Endothelial cell of umbilical vein (primary cell): ENCODE data around the gene PLPP2. TPM values are rescaled to one million over a fixed set of nuclear protein-coding genes. Genes with fewer than 3 reads are reported as not detected.

Experiments
- BruUV-seq: library from RNA; stranded (reverse); fragments of 400-500 nt; replicated peaks from 2 replicates; lab custom pipeline; 2021; lab: Mats Ljungman, UMichigan
- CTCF ChIA-PET: fragments of 300-600, 350-600 bp; sonication (Branson Sonifier 250); formaldehyde crosslinking; loops from one replicate; lab custom pipeline; 2021; ENCODE audit warnings: antibody characterized with exemption, inconsistent platforms; lab: Charles Lee
- POLR2A ChIA-PET: fragments of 300-600, 350-600 bp; sonication (Branson Sonifier 250); formaldehyde crosslinking; loops from one replicate; lab custom pipeline; 2021; ENCODE audit warnings: antibody characterized with exemption, inconsistent platforms; lab: Charles Lee
- DNase-seq: peaks from one replicate; pipeline ENCODE4 v3.0.0-alpha.2; 2011; ENCODE audit warnings: low read depth, low spot score
- FAIRE-seq: peaks from 2 replicates; lab custom pipeline; 2011; peaks lifted over from hg19 to GRCh38; lab: Jason Lieb, UNC
- H2AFZ ChIP-seq: 2 replicates; pipeline ENCODE4 v1.6.0; 2012; ENCODE audit warnings: low read depth, low read length, control low read depth, inconsistent platforms
- H3K27ac ChIP-seq: 2 replicates; pipeline ENCODE4 v1.5.1; 2011; ENCODE audit warnings: low read depth, mild to moderate bottlenecking, control low read depth, low read length, moderate library complexity; ENCODE audit not compliant: insufficient read depth
- H3K27me3 ChIP-seq, 2 experiments: 2 replicates each; pipeline versions ENCODE4 v1.6.0 to v1.6.1; 2011; ENCODE audit warnings: low read length in 2 of 2, mixed read lengths in 1 of 2; ENCODE audit not compliant: control insufficient read depth in 2 of 2, insufficient read depth in 2 of 2
- H3K36me3 ChIP-seq, 2 experiments: 2 replicates in 1 of 2; 3 replicates in 1 of 2; pipeline ENCODE4 v1.5.1; 2011; ENCODE audit warnings: low read length in 2 of 2, mild to moderate bottlenecking in 1 of 2, moderate library complexity in 1 of 2; ENCODE audit not compliant: control insufficient read depth in 2 of 2, insufficient read depth in 2 of 2; ENCODE audit errors: extremely low read depth in 1 of 2
- H3K4me1 ChIP-seq: 3 replicates; pipeline ENCODE4 v1.5.1; 2011; ENCODE audit warnings: mild to moderate bottlenecking, low read length; ENCODE audit not compliant: control insufficient read depth, insufficient read depth; ENCODE audit errors: extremely low read depth
- H3K4me2 ChIP-seq: 2 replicates; pipeline ENCODE4 v1.6.1; 2011; ENCODE audit warnings: low read length, control low read depth, mixed read lengths; ENCODE audit not compliant: insufficient read depth
- H3K4me3 ChIP-seq, 3 experiments: fragments of 200-600 bp in 1 of 3; sonication (generic), shearing (Covaris generic) in 1 of 3; replicated peaks in 1 of 3; 2 replicates each; pipeline ENCODE4 v1.5.1; 2011 to 2016; ENCODE audit warnings: control low read depth in 3 of 3, low read length in 3 of 3, mild to moderate bottlenecking in 2 of 3, inconsistent platforms in 1 of 3, low read depth in 1 of 3, moderate library complexity in 1 of 3; ENCODE audit not compliant: insufficient read depth in 1 of 3
- H3K79me2 ChIP-seq: 2 replicates; pipeline ENCODE4 v1.6.0; 2012; ENCODE audit warnings: low read length, inconsistent platforms; ENCODE audit not compliant: control insufficient read depth, insufficient read depth
- H3K9ac ChIP-seq: replicated peaks from 2 replicates; pipeline ENCODE3; 2011; ENCODE audit warnings: low read length, control low read depth; ENCODE audit not compliant: insufficient read depth; ENCODE audit errors: extremely low read depth
- H3K9me1 ChIP-seq: replicated peaks from 3 replicates; pipeline ENCODE4 v1.6.0; 2011; ENCODE audit warnings: mild to moderate bottlenecking, low read length; ENCODE audit not compliant: control insufficient read depth, insufficient read depth; ENCODE audit errors: extremely low read depth
- H3K9me3 ChIP-seq: replicated peaks from 2 replicates; pipeline ENCODE4 v1.5.1; 2012; ENCODE audit warnings: low read length, inconsistent platforms; ENCODE audit not compliant: control insufficient read depth, insufficient read depth
- H4K20me1 ChIP-seq: replicated peaks from 2 replicates; pipeline ENCODE3; 2011; ENCODE audit warnings: mild to moderate bottlenecking, low read length; ENCODE audit not compliant: control insufficient read depth, insufficient read depth; ENCODE audit errors: extremely low read depth
- CTCF ChIP-seq, 2 donors: IDR thresholded peaks; 1 replicate in 1 of 2; 2 replicates in 1 of 2; pipeline ENCODE4 v1.5.1; 2011; ENCODE audit warnings: low read length in 2 of 2, mild to moderate bottlenecking in 2 of 2, moderate library complexity in 2 of 2, control low read depth in 1 of 2, inconsistent platforms in 1 of 2, low read depth in 1 of 2; ENCODE audit not compliant: insufficient read depth in 1 of 2; ENCODE audit errors: extremely low read depth in 1 of 2
- EZH2 ChIP-seq: IDR thresholded peaks from 2 replicates; pipeline ENCODE4 v1.6.1; 2012; ENCODE audit warnings: borderline replicate concordance, low read depth, mild to moderate bottlenecking, moderate library complexity, low read length, inconsistent platforms; ENCODE audit not compliant: severe bottlenecking
- FOS ChIP-seq: IDR thresholded peaks from 2 replicates; pipeline ENCODE4 v1.6.1; 2011; ENCODE audit warnings: mild to moderate bottlenecking, low read length, moderate library complexity, borderline replicate concordance; ENCODE audit not compliant: insufficient read depth
- GATA2 ChIP-seq: IDR thresholded peaks from 2 replicates; pipeline ENCODE4 v1.7.0; 2011; ENCODE audit warnings: low read depth, mild to moderate bottlenecking, moderate library complexity, mixed read lengths, low read length; ENCODE audit not compliant: insufficient read length, insufficient read depth
- JUN ChIP-seq: IDR thresholded peaks from 2 replicates; pipeline ENCODE4 v1.6.1; 2011; ENCODE audit warnings: borderline replicate concordance, low read depth; ENCODE audit not compliant: insufficient read length, insufficient read depth
- MYC ChIP-seq: IDR thresholded peaks from one replicate; pipeline ENCODE4 v1.6.1; 2011; ENCODE audit warnings: mild to moderate bottlenecking, low read depth, low read length
- POLR2A ChIP-seq: IDR thresholded peaks from 2 replicates; pipeline ENCODE4 v1.6.1; 2012; ENCODE audit warnings: low read depth, mild to moderate bottlenecking, control low read depth, low read length
- POLR2AphosphoS5 ChIP-seq: IDR thresholded peaks from 2 replicates; pipeline ENCODE4 v1.6.1; 2012; ENCODE audit warnings: low read depth, mild to moderate bottlenecking, control low read depth, low read length, moderate library complexity; ENCODE audit not compliant: insufficient read depth
- dilution Hi-C: fragments of 300-500 bp; cut with MboI; formaldehyde crosslinking; loops from one replicate; pipeline ENCODE4 v1.15.0; 2019; ENCODE audit warnings: low sequenced_read_pairs; ENCODE audit not compliant: extremely low pct_ligation_motif_present
- intact Hi-C: fragments of 100-400 bp; cut with micrococcal nuclease; formaldehyde crosslinking; loops from one replicate; pipeline ENCODE4 v1.10.0; 2022
- polyA plus RNA-seq, 4 experiments: library from polyadenylated mRNA; depleted of rRNA in 3 of 4; stranded (reverse) in 3 of 4; unstranded in 1 of 4; fragments of >200 nt; gene quantifications; 2 replicates each; pipeline versions ENCODE4 v1.2.1 to v1.2.3, GENCODE V29; 2011 to 2012; ENCODE audit warnings: missing spikeins in 1 of 4
- total RNA-seq: library from RNA; stranded (reverse); gene quantifications from 2 replicates; pipeline ENCODE4 v1.2.3, GENCODE V29; 2021
- TF ChIP-seq, protein P1 (sequence below): IDR thresholded peaks from 2 replicates; pipeline ENCODE4 v1.6.1; 2011; ENCODE audit not compliant: insufficient read depth, insufficient read length

The PLPP2 gene
- total and polyA plus RNA-seq, 2 donors (not counting 3 experiments of a cell fraction or from before 2014, with no cell fraction given), result 27.9 to 34.3 TPM

- Histone ChIP-seq H3K4me2 (no peak overlapping the region), H3K79me2 (peaks cover 61% of the 10 kb centered on the region), H4K20me1 (no peaks in the 10 kb centered on the region), H3K4me3 (no peak overlapping the region), H3K9me3 (no peaks in the 10 kb centered on the region), H3K9me1 (no peaks in the 10 kb centered on the region), H3K9ac (no peak overlapping the region), H3K36me3 (peaks cover 12 to 28% of the 10 kb centered on the region in 2 experiments), H3K27ac (no peak overlapping the region), H2AFZ (no peak overlapping the region), H3K27me3 (no peaks in the 10 kb centered on the region), H3K4me1 (peaks cover 23% of the 10 kb centered on the region)
- intact Hi-C loops, result no loop called here
- DNase-seq (no peak), FAIRE-seq (no peak)
- dilution Hi-C loops, result no loop called here
- no peak for TF ChIP-seq MYC
- TF ChIP-seq POLR2A, result no peak
- no peak for TF ChIP-seq FOS
- TF ChIP-seq EZH2, result no peak
- TF ChIP-seq JUN, result no peak
- TF ChIP-seq POLR2AphosphoS5, result no peak
- no peak for TF ChIP-seq GATA2
- TF ChIP-seq CTCF (IDR thresholded peaks at IDR 0.05; ENCODE audit: extremely low read depth in 1 of 2, insufficient read depth in 1 of 2, low read depth in 1 of 2, low read length in 2 of 2), result no peak
- TF ChIP-seq, protein P1, sequence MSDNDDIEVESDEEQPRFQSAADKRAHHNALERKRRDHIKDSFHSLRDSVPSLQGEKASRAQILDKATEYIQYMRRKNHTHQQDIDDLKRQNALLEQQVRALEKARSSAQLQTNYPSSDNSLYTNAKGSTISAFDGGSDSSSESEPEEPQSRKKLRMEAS, result no peak
- CTCF ChIA-PET, result no interaction called here
- BruUV-seq, result no TSS peak
- POLR2A ChIA-PET, result no interaction called here
Observed at GRCh38 chr19:307793-308420, 16.7 kb upstream of the PLPP2 start.
